Bronchial epithelial cell (primary cell): ENCODE measurements around the gene MPRIP. TPM values are rescaled to one million over a fixed set of nuclear protein-coding genes. Genes with fewer than 3 reads are reported as not detected.

ENCODE experiments used
- DNase-seq: peaks from one replicate; pipeline ENCODE4 v3.0.0-alpha.2; 2010; ENCODE audit warnings: low read depth
- FAIRE-seq: peaks from 2 replicates; lab custom pipeline; 2011; peaks lifted over from hg19 to GRCh38; lab: Jason Lieb, UNC
- H3K27me3 ChIP-seq: 2 replicates; pipeline ENCODE4 v1.5.1; 2011; ENCODE audit warnings: low read length; ENCODE audit not compliant: control insufficient read depth, insufficient read depth
- H3K36me3 ChIP-seq: 2 replicates; pipeline ENCODE4 v1.5.1; 2011; ENCODE audit warnings: low read length; ENCODE audit not compliant: control insufficient read depth, insufficient read depth
- H3K4me3 ChIP-seq: 2 replicates; pipeline ENCODE4 v1.5.1; 2011; ENCODE audit warnings: mild to moderate bottlenecking, low read depth, low read length, control low read depth
- CTCF ChIP-seq: IDR thresholded peaks from 2 replicates; pipeline ENCODE4 v1.5.1; 2011; ENCODE audit warnings: mild to moderate bottlenecking, moderate library complexity, low read length, control low read depth, inconsistent platforms; ENCODE audit not compliant: insufficient read depth, severe bottlenecking
- total RNA-seq: library from RNA; depleted of rRNA; stranded (reverse); fragments of >200 nt; gene quantifications from 2 replicates; pipeline ENCODE4 v1.2.1, GENCODE V29; 2014

MPRIP gene
- total RNA-seq, 1 donor from 2014 or later = 183 TPM

GRCh38 chr17:17112628-17113200, 70.5 kb downstream of the MPRIP start:
- Histone ChIP-seq H3K4me3 (no peak overlapping the region), H3K27me3 (no peaks in the 10 kb centered on the region), H3K36me3 (no peaks in the 10 kb centered on the region)
- FAIRE-seq = no peak
- DNase-seq = no peak
- TF ChIP-seq CTCF = no peak

GRCh38 chr17:17114592-17115225, 72.5 kb downstream of the MPRIP start:
- DNase-seq (no peak), FAIRE-seq (no peak)
- Histone ChIP-seq H3K4me3 (no peak overlapping the region), H3K36me3 (no peaks in the 10 kb centered on the region), H3K27me3 (no peaks in the 10 kb centered on the region)
- no peak for TF ChIP-seq CTCF

GRCh38 chr17:17115620-17116019, 73.4 kb downstream of the MPRIP start:
- no peaks in the 10 kb centered on the region for H3K36me3 ChIP-seq
- no peaks in the 10 kb centered on the region for H3K27me3 ChIP-seq
- TF ChIP-seq CTCF = no peak
- DNase-seq (no peak), FAIRE-seq (no peak)
- H3K4me3 ChIP-seq = no peak overlapping the region

- DNase-seq = no peak
- no peak for FAIRE-seq
- Histone ChIP-seq H3K36me3 (no peaks in the 10 kb centered on the region), H3K27me3 (no peaks in the 10 kb centered on the region), H3K4me3 (no peak overlapping the region)
- no peak for TF ChIP-seq CTCF
Measured at GRCh38 chr17:17116406-17116805, 74.1 kb downstream of the MPRIP start.

- Histone ChIP-seq H3K4me3 (no peak overlapping the region), H3K36me3 (no peaks in the 10 kb centered on the region), H3K27me3 (no peaks in the 10 kb centered on the region)
- no peak for TF ChIP-seq CTCF
- DNase-seq (no peak), FAIRE-seq (no peak)
Measured at GRCh38 chr17:17117923-17118322, 75.7 kb downstream of the MPRIP start.
